H1 (cell line): ENCODE data around the gene HIVEP3. TPM values are rescaled to one million over a fixed set of nuclear protein-coding genes. Genes with fewer than 3 reads are reported as not detected.

Experiments used
- KDM5A ChIP-seq: fragments of 200-600 bp; IDR thresholded peaks from 2 replicates; pipeline ENCODE4 v1.7.1; 2012; ENCODE audit warnings: mild to moderate bottlenecking, low read length, inconsistent platforms, mixed read lengths
- MAX ChIP-seq: IDR thresholded peaks from 2 replicates; pipeline ENCODE4 v1.6.1; 2012; ENCODE audit warnings: inconsistent platforms
- RFX5 ChIP-seq: IDR thresholded peaks from 2 replicates; pipeline ENCODE4 v1.6.1; 2011; ENCODE audit warnings: low read depth, low read length, improper control_type of control experiment, borderline replicate concordance
- SRF ChIP-seq: IDR thresholded peaks from 2 replicates; pipeline ENCODE4 v1.6.1; 2011; ENCODE audit warnings: mild to moderate bottlenecking, low read depth, low read length, moderate library complexity
- TCF12 ChIP-seq: IDR thresholded peaks from 2 replicates; pipeline ENCODE4 v1.6.1; 2011; ENCODE audit warnings: low read depth, mild to moderate bottlenecking, low read length
- YY1 ChIP-seq: IDR thresholded peaks from 2 replicates; pipeline ENCODE4 v1.6.1; 2011; ENCODE audit warnings: low read depth, mild to moderate bottlenecking, low read length
- polyA plus RNA-seq, 7 experiments: library from polyadenylated mRNA; depleted of rRNA in 3 of 7; stranded (reverse) in 5 of 7; unstranded in 2 of 7; fragments of >200 nt in 5 of 7; fragments of 200-250 nt in 2 of 7; gene quantifications; 1 replicate in 5 of 7; 2 replicates in 1 of 7; 4 replicates in 1 of 7; pipeline versions ENCODE4 v1.2.1 to v1.2.3, GENCODE V29; 2011 to 2013; ENCODE audit warnings: missing spikeins in 2 of 7, mixed read lengths in 2 of 7
- total RNA-seq: library from RNA; stranded (reverse); fragmentation: NEBNext Ultra II Directional; extraction: Animal tissue kit (Norgen Biotek cat#: 25700); gene quantifications from 2 replicates; pipeline ENCODE4 v1.2.1, GENCODE V29; 2021
- TF ChIP-seq, protein P1 (sequence below): fragments of 300-600 bp; sonication (generic); IDR thresholded peaks from 2 replicates; pipeline ENCODE4 v1.7.1; 2012; ENCODE audit warnings: low read length, moderate library complexity, mild to moderate bottlenecking, inconsistent platforms; ENCODE audit not compliant: insufficient replicate concordance
- TF ChIP-seq, protein P2 (sequence below), 3 experiments: IDR thresholded peaks; 1 replicate in 2 of 3; 2 replicates in 1 of 3; pipeline versions ENCODE4 v1.5.1 to v1.6.1; 2011; ENCODE audit warnings: low read length in 3 of 3, mild to moderate bottlenecking in 3 of 3, inconsistent platforms in 2 of 3, low read depth in 1 of 3, moderate library complexity in 1 of 3; ENCODE audit not compliant: insufficient read depth in 1 of 3; ENCODE audit errors: control extremely low read depth in 1 of 3

Gene HIVEP3
- total and polyA plus RNA-seq, 2 of the 8 experiments (the other 6 are each of a cell fraction or from before 2014, with no cell fraction given), result 0.24 to 0.69 TPM

DNA sequence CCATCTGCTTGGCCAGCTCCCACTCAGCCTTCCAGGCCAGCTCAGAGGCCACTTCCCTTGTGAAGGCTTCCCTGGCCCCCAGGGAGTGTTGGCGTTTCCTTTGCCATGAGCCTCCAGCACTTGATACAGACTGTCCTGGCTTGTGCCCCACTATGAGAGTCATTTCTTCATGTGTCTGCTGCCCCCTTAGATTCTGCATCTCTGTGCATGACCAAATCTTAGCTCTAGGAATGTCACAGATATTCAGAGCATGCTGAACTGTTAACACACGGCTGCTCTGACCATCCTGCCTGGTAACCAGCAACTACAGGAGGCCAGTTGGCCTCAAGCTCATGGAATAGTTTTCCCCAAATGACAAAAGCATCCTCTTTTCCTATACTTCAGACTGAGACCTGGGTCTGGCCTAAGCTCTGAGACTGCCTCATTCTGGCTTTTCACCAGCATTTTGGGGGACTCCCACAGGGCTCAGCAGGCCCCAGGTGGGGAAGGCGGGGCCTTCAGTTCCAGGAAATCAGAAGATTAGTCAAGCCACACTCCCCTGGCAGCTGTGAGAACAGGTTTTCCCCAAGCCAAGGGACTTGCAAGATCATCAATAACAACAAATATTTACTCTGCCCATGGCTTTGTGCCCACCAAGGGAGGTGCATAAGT is 251.6 kb downstream of the HIVEP3 start (continued):
- TF ChIP-seq, protein P1, sequence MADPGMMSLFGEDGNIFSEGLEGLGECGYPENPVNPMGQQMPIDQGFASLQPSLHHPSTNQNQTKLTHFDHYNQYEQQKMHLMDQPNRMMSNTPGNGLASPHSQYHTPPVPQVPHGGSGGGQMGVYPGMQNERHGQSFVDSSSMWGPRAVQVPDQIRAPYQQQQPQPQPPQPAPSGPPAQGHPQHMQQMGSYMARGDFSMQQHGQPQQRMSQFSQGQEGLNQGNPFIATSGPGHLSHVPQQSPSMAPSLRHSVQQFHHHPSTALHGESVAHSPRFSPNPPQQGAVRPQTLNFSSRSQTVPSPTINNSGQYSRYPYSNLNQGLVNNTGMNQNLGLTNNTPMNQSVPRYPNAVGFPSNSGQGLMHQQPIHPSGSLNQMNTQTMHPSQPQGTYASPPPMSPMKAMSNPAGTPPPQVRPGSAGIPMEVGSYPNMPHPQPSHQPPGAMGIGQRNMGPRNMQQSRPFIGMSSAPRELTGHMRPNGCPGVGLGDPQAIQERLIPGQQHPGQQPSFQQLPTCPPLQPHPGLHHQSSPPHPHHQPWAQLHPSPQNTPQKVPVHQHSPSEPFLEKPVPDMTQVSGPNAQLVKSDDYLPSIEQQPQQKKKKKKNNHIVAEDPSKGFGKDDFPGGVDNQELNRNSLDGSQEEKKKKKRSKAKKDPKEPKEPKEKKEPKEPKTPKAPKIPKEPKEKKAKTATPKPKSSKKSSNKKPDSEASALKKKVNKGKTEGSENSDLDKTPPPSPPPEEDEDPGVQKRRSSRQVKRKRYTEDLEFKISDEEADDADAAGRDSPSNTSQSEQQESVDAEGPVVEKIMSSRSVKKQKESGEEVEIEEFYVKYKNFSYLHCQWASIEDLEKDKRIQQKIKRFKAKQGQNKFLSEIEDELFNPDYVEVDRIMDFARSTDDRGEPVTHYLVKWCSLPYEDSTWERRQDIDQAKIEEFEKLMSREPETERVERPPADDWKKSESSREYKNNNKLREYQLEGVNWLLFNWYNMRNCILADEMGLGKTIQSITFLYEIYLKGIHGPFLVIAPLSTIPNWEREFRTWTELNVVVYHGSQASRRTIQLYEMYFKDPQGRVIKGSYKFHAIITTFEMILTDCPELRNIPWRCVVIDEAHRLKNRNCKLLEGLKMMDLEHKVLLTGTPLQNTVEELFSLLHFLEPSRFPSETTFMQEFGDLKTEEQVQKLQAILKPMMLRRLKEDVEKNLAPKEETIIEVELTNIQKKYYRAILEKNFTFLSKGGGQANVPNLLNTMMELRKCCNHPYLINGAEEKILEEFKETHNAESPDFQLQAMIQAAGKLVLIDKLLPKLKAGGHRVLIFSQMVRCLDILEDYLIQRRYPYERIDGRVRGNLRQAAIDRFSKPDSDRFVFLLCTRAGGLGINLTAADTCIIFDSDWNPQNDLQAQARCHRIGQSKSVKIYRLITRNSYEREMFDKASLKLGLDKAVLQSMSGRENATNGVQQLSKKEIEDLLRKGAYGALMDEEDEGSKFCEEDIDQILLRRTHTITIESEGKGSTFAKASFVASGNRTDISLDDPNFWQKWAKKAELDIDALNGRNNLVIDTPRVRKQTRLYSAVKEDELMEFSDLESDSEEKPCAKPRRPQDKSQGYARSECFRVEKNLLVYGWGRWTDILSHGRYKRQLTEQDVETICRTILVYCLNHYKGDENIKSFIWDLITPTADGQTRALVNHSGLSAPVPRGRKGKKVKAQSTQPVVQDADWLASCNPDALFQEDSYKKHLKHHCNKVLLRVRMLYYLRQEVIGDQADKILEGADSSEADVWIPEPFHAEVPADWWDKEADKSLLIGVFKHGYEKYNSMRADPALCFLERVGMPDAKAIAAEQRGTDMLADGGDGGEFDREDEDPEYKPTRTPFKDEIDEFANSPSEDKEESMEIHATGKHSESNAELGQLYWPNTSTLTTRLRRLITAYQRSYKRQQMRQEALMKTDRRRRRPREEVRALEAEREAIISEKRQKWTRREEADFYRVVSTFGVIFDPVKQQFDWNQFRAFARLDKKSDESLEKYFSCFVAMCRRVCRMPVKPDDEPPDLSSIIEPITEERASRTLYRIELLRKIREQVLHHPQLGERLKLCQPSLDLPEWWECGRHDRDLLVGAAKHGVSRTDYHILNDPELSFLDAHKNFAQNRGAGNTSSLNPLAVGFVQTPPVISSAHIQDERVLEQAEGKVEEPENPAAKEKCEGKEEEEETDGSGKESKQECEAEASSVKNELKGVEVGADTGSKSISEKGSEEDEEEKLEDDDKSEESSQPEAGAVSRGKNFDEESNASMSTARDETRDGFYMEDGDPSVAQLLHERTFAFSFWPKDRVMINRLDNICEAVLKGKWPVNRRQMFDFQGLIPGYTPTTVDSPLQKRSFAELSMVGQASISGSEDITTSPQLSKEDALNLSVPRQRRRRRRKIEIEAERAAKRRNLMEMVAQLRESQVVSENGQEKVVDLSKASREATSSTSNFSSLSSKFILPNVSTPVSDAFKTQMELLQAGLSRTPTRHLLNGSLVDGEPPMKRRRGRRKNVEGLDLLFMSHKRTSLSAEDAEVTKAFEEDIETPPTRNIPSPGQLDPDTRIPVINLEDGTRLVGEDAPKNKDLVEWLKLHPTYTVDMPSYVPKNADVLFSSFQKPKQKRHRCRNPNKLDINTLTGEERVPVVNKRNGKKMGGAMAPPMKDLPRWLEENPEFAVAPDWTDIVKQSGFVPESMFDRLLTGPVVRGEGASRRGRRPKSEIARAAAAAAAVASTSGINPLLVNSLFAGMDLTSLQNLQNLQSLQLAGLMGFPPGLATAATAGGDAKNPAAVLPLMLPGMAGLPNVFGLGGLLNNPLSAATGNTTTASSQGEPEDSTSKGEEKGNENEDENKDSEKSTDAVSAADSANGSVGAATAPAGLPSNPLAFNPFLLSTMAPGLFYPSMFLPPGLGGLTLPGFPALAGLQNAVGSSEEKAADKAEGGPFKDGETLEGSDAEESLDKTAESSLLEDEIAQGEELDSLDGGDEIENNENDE, result no peak
- TF ChIP-seq, protein P2, sequence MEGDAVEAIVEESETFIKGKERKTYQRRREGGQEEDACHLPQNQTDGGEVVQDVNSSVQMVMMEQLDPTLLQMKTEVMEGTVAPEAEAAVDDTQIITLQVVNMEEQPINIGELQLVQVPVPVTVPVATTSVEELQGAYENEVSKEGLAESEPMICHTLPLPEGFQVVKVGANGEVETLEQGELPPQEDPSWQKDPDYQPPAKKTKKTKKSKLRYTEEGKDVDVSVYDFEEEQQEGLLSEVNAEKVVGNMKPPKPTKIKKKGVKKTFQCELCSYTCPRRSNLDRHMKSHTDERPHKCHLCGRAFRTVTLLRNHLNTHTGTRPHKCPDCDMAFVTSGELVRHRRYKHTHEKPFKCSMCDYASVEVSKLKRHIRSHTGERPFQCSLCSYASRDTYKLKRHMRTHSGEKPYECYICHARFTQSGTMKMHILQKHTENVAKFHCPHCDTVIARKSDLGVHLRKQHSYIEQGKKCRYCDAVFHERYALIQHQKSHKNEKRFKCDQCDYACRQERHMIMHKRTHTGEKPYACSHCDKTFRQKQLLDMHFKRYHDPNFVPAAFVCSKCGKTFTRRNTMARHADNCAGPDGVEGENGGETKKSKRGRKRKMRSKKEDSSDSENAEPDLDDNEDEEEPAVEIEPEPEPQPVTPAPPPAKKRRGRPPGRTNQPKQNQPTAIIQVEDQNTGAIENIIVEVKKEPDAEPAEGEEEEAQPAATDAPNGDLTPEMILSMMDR (IDR thresholded peaks at IDR 0.05; ENCODE audit: control extremely low read depth in 1 of 3, insufficient read depth in 1 of 3, low read depth in 1 of 3, low read length in 3 of 3), result no peak
- TF ChIP-seq YY1 (no peak), MAX (no peak), RFX5 (no peak), KDM5A (no peak), SRF (no peak), TCF12 (no peak)
